HepG2 (cell line): ENCODE results near the gene MCRIP2. TPM values are rescaled to one million over a fixed set of nuclear protein-coding genes. Genes with fewer than 3 reads are reported as not detected.

Source experiments
- EP300 ChIP-seq, 3 experiments: sonication (generic) in 1 of 3; formaldehyde crosslinking in 1 of 3; IDR thresholded peaks; 2 replicates each; pipeline versions ENCODE4 v1.5.1 to v1.6.1; 2011 to 2020; ENCODE audit warnings: low read depth in 2 of 3, low read length in 2 of 3, borderline replicate concordance in 1 of 3, improper control_type of control experiment in 1 of 3, mild to moderate bottlenecking in 1 of 3, missing genetic modification reagents in 1 of 3, moderate library complexity in 1 of 3
- KAT7 ChIP-seq: IDR thresholded peaks from 2 replicates; pipeline ENCODE4 v1.6.1; 2018; ENCODE audit warnings: borderline replicate concordance, missing compliant biosample characterization
- MIER3 ChIP-seq: IDR thresholded peaks from 2 replicates; pipeline ENCODE4 v1.6.1; 2016; ENCODE audit warnings: missing compliant biosample characterization, borderline replicate concordance
- NFIC ChIP-seq: IDR thresholded peaks from 2 replicates; pipeline ENCODE4 v1.6.1; 2012; ENCODE audit warnings: mild to moderate bottlenecking, low read length, inconsistent platforms
- ZC3H13 ChIP-seq: sonication (generic); formaldehyde crosslinking; IDR thresholded peaks from 2 replicates; pipeline ENCODE4 v1.8.1; 2023; ENCODE audit warnings: mild to moderate bottlenecking, missing genetic modification reagents, moderate library complexity
- ZNF761 ChIP-seq: sonication (generic); formaldehyde crosslinking; conservative IDR thresholded peaks from 2 replicates; pipeline ENCODE4 v1.4.0; 2020; ENCODE audit warnings: mild to moderate bottlenecking, missing genetic modification reagents
- ZNF788 ChIP-seq: sonication (generic); formaldehyde crosslinking; IDR thresholded peaks from 2 replicates; pipeline ENCODE4 v1.5.0; 2020; ENCODE audit warnings: mild to moderate bottlenecking, missing genetic modification reagents, borderline replicate concordance
- ZSCAN31 ChIP-seq: sonication (generic); formaldehyde crosslinking; IDR thresholded peaks from 2 replicates; pipeline ENCODE4 v1.5.0; 2020; ENCODE audit warnings: low read depth, mild to moderate bottlenecking, missing genetic modification reagents
- polyA plus RNA-seq, 8 experiments: library from polyadenylated mRNA; depleted of rRNA in 3 of 8; stranded (reverse) in 7 of 8; unstranded in 1 of 8; fragments of >200 nt; fragmentation: Illumina TruSeq in 4 of 8; extraction: Trizol in 4 of 8; gene quantifications; 2 replicates each; pipeline versions ENCODE4 v1.2.1 to v1.2.3, GENCODE V29; 2011 to 2016; ENCODE audit warnings: low read depth in 4 of 8, missing spikeins in 1 of 8, mixed read lengths in 1 of 8; ENCODE audit not compliant: insufficient read depth in 1 of 8
- total RNA-seq, 5 experiments: library from RNA; depleted of rRNA; stranded (reverse); fragments of >200 nt; fragmentation: Illumina TruSeq; extraction: Trizol; gene quantifications; 2 replicates each; pipeline ENCODE4 v1.2.3, GENCODE V29; 2016; ENCODE audit warnings: low read depth in 1 of 5
- TF ChIP-seq, protein P1 (sequence below): sonication (generic); formaldehyde crosslinking; IDR thresholded peaks from 2 replicates; pipeline ENCODE4 v1.8.1; 2023; ENCODE audit warnings: mild to moderate bottlenecking, moderate library complexity, missing genetic modification reagents
- TF ChIP-seq, protein P2 (sequence below): sonication (generic); formaldehyde crosslinking; IDR thresholded peaks from 2 replicates; pipeline ENCODE4 v1.5.0; 2020; ENCODE audit warnings: mild to moderate bottlenecking, missing genetic modification reagents
- TF ChIP-seq, protein P3 (sequence below): sonication (generic); formaldehyde crosslinking; conservative IDR thresholded peaks from 2 replicates; pipeline ENCODE4 v1.8.0; 2022; ENCODE audit warnings: low read depth, missing genetic modification reagents
- TF ChIP-seq, protein P4 (sequence below): sonication (generic); formaldehyde crosslinking; IDR thresholded peaks from 2 replicates; pipeline ENCODE4 v1.5.0; 2020; ENCODE audit warnings: missing genetic modification reagents
- TF ChIP-seq, protein P5 (sequence below): IDR thresholded peaks from 2 replicates; pipeline ENCODE4 v1.6.1; 2016; ENCODE audit warnings: low read depth, missing genetic modification reagents, missing compliant biosample characterization
- TF ChIP-seq, protein P6 (sequence below): sonication (generic); formaldehyde crosslinking; IDR thresholded peaks from 2 replicates; pipeline ENCODE4 v1.4.0; 2020; ENCODE audit warnings: low read depth, mild to moderate bottlenecking, missing genetic modification reagents

Gene MCRIP2
- total and polyA plus RNA-seq, 2 of the 13 experiments (the other 11 are each of a cell fraction or from before 2014, with no cell fraction given) = 39.6 to 76.7 TPM

DNA sequence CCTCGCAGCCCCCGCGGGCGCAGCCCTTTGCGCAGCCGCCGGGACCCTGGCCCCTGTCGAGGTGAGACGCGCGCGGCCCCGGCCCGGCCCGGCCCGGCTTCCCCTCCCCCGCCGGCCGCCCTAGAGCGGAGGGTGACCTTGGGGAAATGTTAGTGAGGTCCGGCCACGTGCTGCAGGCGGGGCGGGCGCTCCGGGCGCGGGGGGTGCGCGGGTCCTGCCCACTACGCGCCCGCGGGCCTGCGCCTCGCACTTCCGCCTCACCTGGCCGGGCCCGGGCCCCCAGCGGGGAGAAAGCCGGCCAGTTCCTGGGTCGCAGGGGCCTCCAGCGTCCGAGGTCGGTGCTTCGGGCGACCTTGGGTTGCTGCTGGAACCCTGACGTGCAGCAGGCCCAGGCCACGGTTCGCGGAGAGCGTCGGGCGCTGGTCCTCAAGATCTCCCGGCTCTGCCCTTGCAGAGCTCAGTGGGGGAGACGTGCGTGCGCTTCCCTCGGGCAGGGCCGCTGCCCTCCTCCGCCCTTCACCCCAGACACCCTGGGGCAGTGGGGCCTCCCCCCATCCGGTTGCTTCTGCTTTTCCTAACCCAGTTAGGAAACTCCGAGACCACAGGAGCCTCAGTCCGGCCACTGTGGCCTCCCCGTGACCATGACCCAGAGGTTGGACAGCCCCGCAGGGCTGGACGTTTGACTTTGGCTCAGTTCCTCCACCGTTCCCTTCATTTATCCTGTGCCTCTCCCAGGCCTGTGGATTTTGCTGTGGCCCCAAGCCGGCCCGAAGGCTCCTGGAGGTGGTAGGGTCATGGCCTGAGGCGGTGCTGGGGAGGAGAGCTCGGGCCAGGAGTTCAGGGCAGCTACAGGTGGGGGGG, 791 bp downstream of the MCRIP2 start (continued):
- TF ChIP-seq, protein P1, sequence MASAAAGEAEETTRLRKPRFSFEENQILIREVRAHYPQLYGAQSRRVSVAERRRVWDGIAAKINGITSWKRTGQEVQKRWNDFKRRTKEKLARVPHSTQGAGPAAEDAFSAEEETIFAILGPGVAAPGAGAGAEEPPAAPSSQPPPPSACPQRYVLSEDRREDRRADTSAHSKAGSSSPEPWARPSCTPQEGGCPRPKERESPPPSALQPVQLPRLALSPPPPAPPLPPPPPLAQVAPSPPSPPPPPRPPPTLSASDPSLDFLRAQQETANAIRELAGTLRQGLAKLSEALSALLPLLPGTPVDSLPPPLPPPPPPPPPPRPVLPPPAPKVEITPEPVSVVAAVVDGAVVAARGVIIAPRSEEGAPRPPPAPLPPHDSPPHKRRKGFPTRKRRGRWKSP (CRISPR knock-in tag) = 0 out of 2 replicates have a peak, but pooled peaks have one; percentile 47
- TF ChIP-seq KAT7 (CRISPR knock-in tag) (peak; percentile 79; the same call in 1 of the 2 replicates), EP300 (IDR thresholded peaks at IDR 0.05; ENCODE audit: low read depth in 2 of 2, low read length in 2 of 2) (0 out of 4 replicates have a peak, but pooled peaks of 1 of the 2 experiments have one; percentile 7), EP300 (CRISPR knock-in tag; IDR thresholded peaks at IDR 0.05; ENCODE audit: borderline replicate concordance) (no peak; the same call in none of the 2 replicates), ZSCAN31 (peak; percentile 44; the same call in 1 of the 2 replicates), ZC3H13 (CRISPR knock-in tag) (no peak; the same call in 1 of the 2 replicates), NFIC (no peak), ZNF761 (no peak; the same call in 1 of the 2 replicates), MIER3 (CRISPR knock-in tag) (no peak), ZNF788 (CRISPR knock-in tag) (no peak; the same call in none of the 2 replicates)
- TF ChIP-seq, protein P2, sequence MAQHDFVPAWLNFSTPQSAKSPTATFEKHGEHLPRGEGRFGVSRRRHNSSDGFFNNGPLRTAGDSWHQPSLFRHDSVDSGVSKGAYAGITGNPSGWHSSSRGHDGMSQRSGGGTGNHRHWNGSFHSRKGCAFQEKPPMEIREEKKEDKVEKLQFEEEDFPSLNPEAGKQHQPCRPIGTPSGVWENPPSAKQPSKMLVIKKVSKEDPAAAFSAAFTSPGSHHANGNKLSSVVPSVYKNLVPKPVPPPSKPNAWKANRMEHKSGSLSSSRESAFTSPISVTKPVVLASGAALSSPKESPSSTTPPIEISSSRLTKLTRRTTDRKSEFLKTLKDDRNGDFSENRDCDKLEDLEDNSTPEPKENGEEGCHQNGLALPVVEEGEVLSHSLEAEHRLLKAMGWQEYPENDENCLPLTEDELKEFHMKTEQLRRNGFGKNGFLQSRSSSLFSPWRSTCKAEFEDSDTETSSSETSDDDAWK (CRISPR knock-in tag) = no peak
- TF ChIP-seq, protein P3, sequence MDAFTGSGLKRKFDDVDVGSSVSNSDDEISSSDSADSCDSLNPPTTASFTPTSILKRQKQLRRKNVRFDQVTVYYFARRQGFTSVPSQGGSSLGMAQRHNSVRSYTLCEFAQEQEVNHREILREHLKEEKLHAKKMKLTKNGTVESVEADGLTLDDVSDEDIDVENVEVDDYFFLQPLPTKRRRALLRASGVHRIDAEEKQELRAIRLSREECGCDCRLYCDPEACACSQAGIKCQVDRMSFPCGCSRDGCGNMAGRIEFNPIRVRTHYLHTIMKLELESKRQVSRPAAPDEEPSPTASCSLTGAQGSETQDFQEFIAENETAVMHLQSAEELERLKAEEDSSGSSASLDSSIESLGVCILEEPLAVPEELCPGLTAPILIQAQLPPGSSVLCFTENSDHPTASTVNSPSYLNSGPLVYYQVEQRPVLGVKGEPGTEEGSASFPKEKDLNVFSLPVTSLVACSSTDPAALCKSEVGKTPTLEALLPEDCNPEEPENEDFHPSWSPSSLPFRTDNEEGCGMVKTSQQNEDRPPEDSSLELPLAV (CRISPR knock-in tag) = no peak
- TF ChIP-seq, protein P4, sequence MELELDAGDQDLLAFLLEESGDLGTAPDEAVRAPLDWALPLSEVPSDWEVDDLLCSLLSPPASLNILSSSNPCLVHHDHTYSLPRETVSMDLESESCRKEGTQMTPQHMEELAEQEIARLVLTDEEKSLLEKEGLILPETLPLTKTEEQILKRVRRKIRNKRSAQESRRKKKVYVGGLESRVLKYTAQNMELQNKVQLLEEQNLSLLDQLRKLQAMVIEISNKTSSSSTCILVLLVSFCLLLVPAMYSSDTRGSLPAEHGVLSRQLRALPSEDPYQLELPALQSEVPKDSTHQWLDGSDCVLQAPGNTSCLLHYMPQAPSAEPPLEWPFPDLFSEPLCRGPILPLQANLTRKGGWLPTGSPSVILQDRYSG = no peak
- TF ChIP-seq, protein P5, sequence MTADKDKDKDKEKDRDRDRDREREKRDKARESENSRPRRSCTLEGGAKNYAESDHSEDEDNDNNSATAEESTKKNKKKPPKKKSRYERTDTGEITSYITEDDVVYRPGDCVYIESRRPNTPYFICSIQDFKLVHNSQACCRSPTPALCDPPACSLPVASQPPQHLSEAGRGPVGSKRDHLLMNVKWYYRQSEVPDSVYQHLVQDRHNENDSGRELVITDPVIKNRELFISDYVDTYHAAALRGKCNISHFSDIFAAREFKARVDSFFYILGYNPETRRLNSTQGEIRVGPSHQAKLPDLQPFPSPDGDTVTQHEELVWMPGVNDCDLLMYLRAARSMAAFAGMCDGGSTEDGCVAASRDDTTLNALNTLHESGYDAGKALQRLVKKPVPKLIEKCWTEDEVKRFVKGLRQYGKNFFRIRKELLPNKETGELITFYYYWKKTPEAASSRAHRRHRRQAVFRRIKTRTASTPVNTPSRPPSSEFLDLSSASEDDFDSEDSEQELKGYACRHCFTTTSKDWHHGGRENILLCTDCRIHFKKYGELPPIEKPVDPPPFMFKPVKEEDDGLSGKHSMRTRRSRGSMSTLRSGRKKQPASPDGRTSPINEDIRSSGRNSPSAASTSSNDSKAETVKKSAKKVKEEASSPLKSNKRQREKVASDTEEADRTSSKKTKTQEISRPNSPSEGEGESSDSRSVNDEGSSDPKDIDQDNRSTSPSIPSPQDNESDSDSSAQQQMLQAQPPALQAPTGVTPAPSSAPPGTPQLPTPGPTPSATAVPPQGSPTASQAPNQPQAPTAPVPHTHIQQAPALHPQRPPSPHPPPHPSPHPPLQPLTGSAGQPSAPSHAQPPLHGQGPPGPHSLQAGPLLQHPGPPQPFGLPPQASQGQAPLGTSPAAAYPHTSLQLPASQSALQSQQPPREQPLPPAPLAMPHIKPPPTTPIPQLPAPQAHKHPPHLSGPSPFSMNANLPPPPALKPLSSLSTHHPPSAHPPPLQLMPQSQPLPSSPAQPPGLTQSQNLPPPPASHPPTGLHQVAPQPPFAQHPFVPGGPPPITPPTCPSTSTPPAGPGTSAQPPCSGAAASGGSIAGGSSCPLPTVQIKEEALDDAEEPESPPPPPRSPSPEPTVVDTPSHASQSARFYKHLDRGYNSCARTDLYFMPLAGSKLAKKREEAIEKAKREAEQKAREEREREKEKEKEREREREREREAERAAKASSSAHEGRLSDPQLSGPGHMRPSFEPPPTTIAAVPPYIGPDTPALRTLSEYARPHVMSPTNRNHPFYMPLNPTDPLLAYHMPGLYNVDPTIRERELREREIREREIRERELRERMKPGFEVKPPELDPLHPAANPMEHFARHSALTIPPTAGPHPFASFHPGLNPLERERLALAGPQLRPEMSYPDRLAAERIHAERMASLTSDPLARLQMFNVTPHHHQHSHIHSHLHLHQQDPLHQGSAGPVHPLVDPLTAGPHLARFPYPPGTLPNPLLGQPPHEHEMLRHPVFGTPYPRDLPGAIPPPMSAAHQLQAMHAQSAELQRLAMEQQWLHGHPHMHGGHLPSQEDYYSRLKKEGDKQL = peak; percentile 14; the same call in 1 of the 2 replicates
- TF ChIP-seq, protein P6, sequence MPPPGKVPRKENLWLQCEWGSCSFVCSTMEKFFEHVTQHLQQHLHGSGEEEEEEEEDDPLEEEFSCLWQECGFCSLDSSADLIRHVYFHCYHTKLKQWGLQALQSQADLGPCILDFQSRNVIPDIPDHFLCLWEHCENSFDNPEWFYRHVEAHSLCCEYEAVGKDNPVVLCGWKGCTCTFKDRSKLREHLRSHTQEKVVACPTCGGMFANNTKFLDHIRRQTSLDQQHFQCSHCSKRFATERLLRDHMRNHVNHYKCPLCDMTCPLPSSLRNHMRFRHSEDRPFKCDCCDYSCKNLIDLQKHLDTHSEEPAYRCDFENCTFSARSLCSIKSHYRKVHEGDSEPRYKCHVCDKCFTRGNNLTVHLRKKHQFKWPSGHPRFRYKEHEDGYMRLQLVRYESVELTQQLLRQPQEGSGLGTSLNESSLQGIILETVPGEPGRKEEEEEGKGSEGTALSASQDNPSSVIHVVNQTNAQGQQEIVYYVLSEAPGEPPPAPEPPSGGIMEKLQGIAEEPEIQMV (CRISPR knock-in tag) = 0 out of 2 replicates have a peak, but pooled peaks have one; percentile 36
